ENCODE results near the gene KLK7.

Gene KLK7

DNA sequence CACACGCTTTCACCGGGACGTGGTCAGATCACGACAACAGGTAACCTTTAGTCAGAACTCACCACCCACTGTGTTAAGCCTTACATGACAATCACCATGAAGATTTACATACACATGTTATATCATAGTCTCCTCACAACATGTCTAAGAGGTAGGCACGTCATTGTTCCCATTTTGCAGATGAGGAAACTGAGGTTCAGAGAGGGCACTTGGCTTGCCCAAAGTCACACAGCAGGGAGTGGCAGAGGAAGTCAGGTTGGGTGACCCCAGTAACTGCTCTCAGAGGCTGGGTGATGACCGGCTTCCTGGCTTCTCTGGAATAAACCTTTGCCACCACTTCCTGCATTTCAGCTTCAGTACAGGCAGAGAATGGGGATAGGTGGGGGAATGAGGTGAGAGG is 30.5 kb upstream of the KLK7 start:
- DNase-seq (ENCODE audit: low read depth), result no peak

DNA sequence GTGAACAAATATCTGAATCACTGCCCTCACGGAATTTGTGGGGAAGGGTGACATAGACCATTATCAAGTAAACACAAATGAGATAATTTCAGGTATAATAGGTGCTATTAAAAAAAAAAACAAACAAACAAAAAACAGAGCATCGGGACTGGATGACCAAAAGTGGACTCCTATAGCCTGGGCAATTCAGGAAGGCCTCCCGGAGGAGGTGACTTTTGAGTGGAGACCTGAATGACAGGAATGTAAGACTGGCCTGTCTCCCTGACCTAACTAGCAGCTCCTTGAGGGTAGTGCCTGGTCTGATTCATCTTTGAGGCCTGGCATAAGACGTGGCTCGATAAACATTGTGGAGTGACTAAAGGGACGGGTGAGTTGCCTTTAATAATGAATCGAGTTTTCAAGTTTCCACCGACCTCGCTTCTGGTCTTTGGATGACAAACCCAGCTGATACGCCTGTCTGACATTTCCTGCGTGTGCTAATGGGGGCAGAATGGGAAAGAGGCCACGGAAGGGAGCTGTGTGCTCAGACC is 29.0 kb upstream of the KLK7 start:
- TF ChIP-seq, protein P1, sequence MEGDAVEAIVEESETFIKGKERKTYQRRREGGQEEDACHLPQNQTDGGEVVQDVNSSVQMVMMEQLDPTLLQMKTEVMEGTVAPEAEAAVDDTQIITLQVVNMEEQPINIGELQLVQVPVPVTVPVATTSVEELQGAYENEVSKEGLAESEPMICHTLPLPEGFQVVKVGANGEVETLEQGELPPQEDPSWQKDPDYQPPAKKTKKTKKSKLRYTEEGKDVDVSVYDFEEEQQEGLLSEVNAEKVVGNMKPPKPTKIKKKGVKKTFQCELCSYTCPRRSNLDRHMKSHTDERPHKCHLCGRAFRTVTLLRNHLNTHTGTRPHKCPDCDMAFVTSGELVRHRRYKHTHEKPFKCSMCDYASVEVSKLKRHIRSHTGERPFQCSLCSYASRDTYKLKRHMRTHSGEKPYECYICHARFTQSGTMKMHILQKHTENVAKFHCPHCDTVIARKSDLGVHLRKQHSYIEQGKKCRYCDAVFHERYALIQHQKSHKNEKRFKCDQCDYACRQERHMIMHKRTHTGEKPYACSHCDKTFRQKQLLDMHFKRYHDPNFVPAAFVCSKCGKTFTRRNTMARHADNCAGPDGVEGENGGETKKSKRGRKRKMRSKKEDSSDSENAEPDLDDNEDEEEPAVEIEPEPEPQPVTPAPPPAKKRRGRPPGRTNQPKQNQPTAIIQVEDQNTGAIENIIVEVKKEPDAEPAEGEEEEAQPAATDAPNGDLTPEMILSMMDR (IDR thresholded peaks at IDR 0.05; ENCODE audit: insufficient read depth, low read depth, low read length, missing control alignments), result no peak
- H3K4me3 ChIP-seq (ENCODE audit: low read length), result no peak overlapping the region
- no peak for DNase-seq (ENCODE audit: low read depth)

More for the DNA sequence above, 30.5 kb upstream of the KLK7 start:
- TF ChIP-seq, protein P1 (IDR thresholded peaks at IDR 0.05; ENCODE audit: insufficient read depth, low read depth, low read length, missing control alignments), result no peak
- H3K4me3 ChIP-seq (ENCODE audit: low read length), result no peak overlapping the region

DNA sequence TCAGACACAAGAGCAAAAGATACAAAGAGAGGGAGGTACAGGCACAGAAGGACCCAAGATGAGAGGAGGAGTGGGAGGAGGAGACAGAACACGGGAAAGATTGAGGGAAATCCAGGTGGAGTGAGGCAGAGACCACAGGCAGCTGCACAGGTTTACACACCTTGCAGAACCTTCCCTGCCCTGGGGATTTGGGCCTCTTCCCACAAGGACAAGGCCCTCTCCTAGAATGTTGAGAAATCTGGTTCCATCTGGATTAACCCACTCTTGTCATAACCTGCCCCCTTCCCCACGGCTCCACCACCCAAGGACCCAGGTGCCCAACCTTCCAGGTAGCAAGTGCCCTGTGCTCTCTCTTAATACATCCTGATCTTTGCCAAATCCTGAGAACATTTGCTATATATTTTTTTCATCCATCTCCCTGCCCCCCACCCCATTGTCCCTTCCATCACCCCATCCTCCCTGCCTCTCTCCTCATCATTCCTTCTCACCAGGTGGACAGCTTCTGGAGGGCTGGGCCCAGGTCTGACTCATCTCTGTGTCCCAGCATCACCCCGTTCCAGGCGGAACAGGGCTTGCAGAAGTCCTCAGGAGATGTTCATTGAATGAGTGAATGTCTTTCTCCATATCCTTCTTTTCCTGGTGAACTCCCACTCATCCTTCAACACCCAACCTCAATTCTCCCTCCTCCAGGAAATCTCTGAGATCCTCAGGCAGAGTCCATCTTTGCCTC is 26.5 kb upstream of the KLK7 start:
- H3K4me3 ChIP-seq (ENCODE audit: low read length), result no peak overlapping the region
- DNase-seq (ENCODE audit: low read depth), result peak; percentile 53
- TF ChIP-seq, protein P1 (IDR thresholded peaks at IDR 0.05; ENCODE audit: insufficient read depth, low read depth, low read length, missing control alignments), result no peak

DNA sequence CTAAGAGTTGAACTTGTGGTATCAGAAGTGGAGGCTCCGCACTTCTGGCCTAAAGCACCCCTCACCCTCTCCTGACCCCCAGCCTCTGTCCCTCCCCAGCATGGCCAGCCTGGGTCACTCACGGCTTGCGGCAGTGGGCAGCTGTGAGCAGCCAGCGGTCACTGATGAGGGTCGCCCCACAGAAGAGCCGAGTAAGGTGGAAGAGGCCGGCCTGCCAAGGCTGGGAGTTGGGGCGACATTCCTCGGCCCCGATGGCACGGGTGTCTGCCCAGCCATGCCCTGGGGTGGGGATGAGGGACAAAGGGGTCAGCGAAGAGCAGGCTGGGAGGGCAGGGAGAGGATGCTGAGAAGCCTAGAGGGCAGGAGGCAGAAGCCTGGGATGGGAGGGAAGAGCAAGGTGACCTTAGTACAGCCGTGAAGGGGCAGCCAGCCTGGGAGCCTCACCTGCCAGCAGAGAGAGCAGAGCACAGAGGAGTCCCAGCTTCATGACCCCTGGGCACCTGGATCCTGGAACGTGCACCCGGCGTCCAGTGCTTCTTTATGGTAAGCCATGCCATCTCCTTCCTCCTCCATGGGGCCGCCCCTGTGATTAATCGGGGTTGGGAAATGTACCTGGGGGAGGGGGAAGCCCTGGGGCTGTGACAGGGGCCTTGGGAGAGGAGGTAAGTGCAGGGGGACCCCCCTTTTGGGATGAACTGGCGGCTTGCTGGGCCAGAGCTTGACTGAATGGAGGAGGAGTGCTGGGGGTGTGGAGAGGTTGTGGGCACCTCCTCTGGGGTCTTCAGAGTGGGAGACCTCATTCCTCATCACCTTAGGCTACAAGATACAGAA is 25.6 kb upstream of the KLK7 start:
- TF ChIP-seq, protein P1 (IDR thresholded peaks at IDR 0.05; ENCODE audit: insufficient read depth, low read depth, low read length, missing control alignments), result no peak
- DNase-seq (ENCODE audit: low read depth), result no peak
- no peak overlapping the region for H3K4me3 ChIP-seq (ENCODE audit: low read length)

DNA sequence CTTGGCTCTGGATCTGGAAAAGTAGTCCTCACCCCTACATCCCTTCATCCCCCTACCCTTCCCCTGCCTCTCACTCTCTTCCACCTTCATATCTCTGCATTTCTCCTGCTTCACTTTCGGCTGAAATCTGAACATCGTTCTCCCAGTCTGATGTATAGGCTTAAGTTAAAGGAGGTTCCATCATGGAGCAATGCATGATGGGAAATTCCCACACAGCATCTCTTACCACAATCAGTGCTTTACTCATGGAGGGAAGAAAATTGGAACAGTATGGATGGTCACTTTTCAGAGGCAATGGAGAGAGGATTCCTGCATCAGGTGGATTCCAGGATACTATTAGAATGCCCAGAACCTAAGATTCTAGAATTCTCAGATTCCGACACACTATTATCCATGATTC is 23.8 kb upstream of the KLK7 start:
- TF ChIP-seq, protein P1 (IDR thresholded peaks at IDR 0.05; ENCODE audit: insufficient read depth, low read depth, low read length, missing control alignments), result no peak
- no peak for DNase-seq (ENCODE audit: low read depth)
- H3K4me3 ChIP-seq (ENCODE audit: low read length), result no peak overlapping the region

DNA sequence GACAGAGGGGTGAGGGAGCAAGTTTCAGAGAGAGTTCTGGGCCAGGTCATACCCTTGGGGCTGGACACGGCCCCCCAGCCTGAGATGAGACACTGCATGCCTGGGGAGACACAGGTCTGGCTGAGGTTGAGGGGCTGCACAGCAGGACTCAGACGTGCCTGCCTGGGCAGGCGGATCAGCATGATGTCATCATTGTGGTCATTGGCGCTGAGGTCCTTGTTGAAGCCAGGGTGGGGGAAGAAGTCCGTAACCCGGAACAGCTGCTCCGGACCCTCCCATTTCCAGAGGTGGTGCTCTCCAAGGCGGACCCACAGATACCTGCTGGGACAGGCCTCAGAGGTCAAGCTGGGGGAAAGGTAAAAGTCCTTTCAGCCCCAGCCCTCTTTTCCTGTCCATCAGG is 22.7 kb upstream of the KLK7 start:
- no peak for DNase-seq (ENCODE audit: low read depth)
- H3K4me3 ChIP-seq (ENCODE audit: low read length), result no peak overlapping the region
- TF ChIP-seq, protein P1 (IDR thresholded peaks at IDR 0.05; ENCODE audit: insufficient read depth, low read depth, low read length, missing control alignments), result no peak
